H9 (cell line): ENCODE data around the gene MAP1B. TPM values are rescaled to one million over a fixed set of nuclear protein-coding genes. Genes with fewer than 3 reads are reported as not detected.

Source experiments
- DNase-seq: peaks from one replicate; pipeline ENCODE4 v3.0.0-alpha.2; 2017
- H2AFZ ChIP-seq: one replicate; pipeline ENCODE4 v1.6.1; 2013; ENCODE audit warnings: mild to moderate bottlenecking, low read length, control low read depth, moderate library complexity
- H2AK5ac ChIP-seq: 2 replicates; pipeline ENCODE4 v1.6.1; 2013; ENCODE audit warnings: low read length, control low read depth, mixed read lengths; ENCODE audit not compliant: insufficient read length
- H2BK120ac ChIP-seq: one replicate; pipeline ENCODE4 v1.6.1; 2013; ENCODE audit warnings: low read depth, mild to moderate bottlenecking, low read length, control low read depth, inconsistent platforms; ENCODE audit not compliant: poor library complexity, severe bottlenecking
- H2BK12ac ChIP-seq: 2 replicates; pipeline ENCODE4 v1.6.1; 2013; ENCODE audit warnings: low read length, control low read depth, mixed read lengths, low read depth; ENCODE audit not compliant: insufficient read length
- H2BK15ac ChIP-seq: 2 replicates; pipeline ENCODE4 v1.6.1; 2013; ENCODE audit warnings: low read depth, low read length, control low read depth
- H2BK20ac ChIP-seq: one replicate; pipeline ENCODE4 v1.6.1; 2013; ENCODE audit warnings: low read depth, mild to moderate bottlenecking, low read length, control low read depth, inconsistent platforms; ENCODE audit not compliant: poor library complexity, severe bottlenecking
- H2BK5ac ChIP-seq: 2 replicates; pipeline ENCODE4 v1.6.1; 2013; ENCODE audit warnings: low read length, control low read depth, mixed read lengths; ENCODE audit not compliant: insufficient read length
- H3K14ac ChIP-seq: 2 replicates; pipeline ENCODE4 v1.6.1; 2013; ENCODE audit warnings: low read length, control low read depth; ENCODE audit not compliant: insufficient read depth
- H3K18ac ChIP-seq: 2 replicates; pipeline ENCODE4 v1.6.1; 2013; ENCODE audit warnings: low read depth, mild to moderate bottlenecking, mixed read lengths, low read length, control low read depth; ENCODE audit not compliant: insufficient read length
- H3K23ac ChIP-seq: 2 replicates; pipeline ENCODE4 v1.6.1; 2013; ENCODE audit warnings: low read length, control low read depth, mixed read lengths, low read depth; ENCODE audit not compliant: insufficient read length
- H3K23me2 ChIP-seq: 2 replicates; pipeline ENCODE4 v1.6.1; 2013; ENCODE audit warnings: low read depth, mild to moderate bottlenecking, mixed read lengths, low read length, control low read depth; ENCODE audit not compliant: insufficient read length, poor library complexity, severe bottlenecking
- H3K27ac ChIP-seq: 2 replicates; pipeline ENCODE4 v1.5.1; 2013; ENCODE audit warnings: low read length, control low read depth, mixed read lengths, low read depth; ENCODE audit not compliant: insufficient read length
- H3K27me3 ChIP-seq: 2 replicates; pipeline ENCODE4 v1.6.1; 2013; ENCODE audit warnings: low read length, control low read depth, inconsistent platforms; ENCODE audit not compliant: insufficient read depth
- H3K4ac ChIP-seq: 2 replicates; pipeline ENCODE4 v1.6.1; 2013; ENCODE audit warnings: low read depth, mild to moderate bottlenecking, control low read depth, inconsistent platforms, low read length, moderate library complexity
- H3K4me1 ChIP-seq: 2 replicates; pipeline ENCODE4 v1.6.1; 2013; ENCODE audit warnings: low read length, control low read depth, inconsistent platforms; ENCODE audit not compliant: insufficient read depth
- H3K4me2 ChIP-seq: 2 replicates; pipeline ENCODE4 v1.6.1; 2013; ENCODE audit warnings: low read length, control low read depth, mixed read lengths; ENCODE audit not compliant: insufficient read length, insufficient read depth
- H3K56ac ChIP-seq: 2 replicates; pipeline ENCODE4 v1.6.1; 2013; ENCODE audit warnings: low read depth, mild to moderate bottlenecking, mixed read lengths, low read length, control low read depth; ENCODE audit not compliant: insufficient read length
- H3K79me1 ChIP-seq: 2 replicates; pipeline ENCODE4 v1.6.1; 2013; ENCODE audit warnings: low read depth, mild to moderate bottlenecking, moderate library complexity, low read length, control low read depth, inconsistent platforms; ENCODE audit not compliant: insufficient read depth, poor library complexity, severe bottlenecking
- H3K79me2 ChIP-seq: 2 replicates; pipeline ENCODE4 v1.6.1; 2013; ENCODE audit warnings: low read length, control low read depth, inconsistent platforms; ENCODE audit not compliant: insufficient read depth
- H3K9ac ChIP-seq: 2 replicates; pipeline ENCODE4 v1.6.1; 2013; ENCODE audit warnings: low read length, control low read depth, mixed read lengths; ENCODE audit not compliant: insufficient read length; ENCODE audit errors: extremely low read depth
- H3K9me3 ChIP-seq: one replicate; pipeline ENCODE4 v1.6.1; 2013; ENCODE audit warnings: low read depth, low read length, inconsistent platforms; ENCODE audit not compliant: control insufficient read depth
- H3T11ph ChIP-seq: one replicate; pipeline ENCODE4 v1.6.1; 2013; ENCODE audit warnings: mild to moderate bottlenecking, low read length, control low read depth, inconsistent platforms
- H4K20me1 ChIP-seq: one replicate; pipeline ENCODE4 v1.6.1; 2013; ENCODE audit not compliant: control insufficient read depth, insufficient read length, insufficient read depth
- H4K5ac ChIP-seq: 2 replicates; pipeline ENCODE4 v1.6.1; 2013; ENCODE audit warnings: low read depth, mild to moderate bottlenecking, mixed read lengths, low read length, control low read depth; ENCODE audit not compliant: insufficient read length
- H4K8ac ChIP-seq: replicated peaks from 2 replicates; pipeline ENCODE4 v1.6.1; 2013; ENCODE audit warnings: low read length, control low read depth, mixed read lengths, low read depth; ENCODE audit not compliant: insufficient read length
- H4K91ac ChIP-seq: 2 replicates; pipeline ENCODE4 v1.6.1; 2013; ENCODE audit warnings: low read depth, mild to moderate bottlenecking, moderate library complexity, mixed read lengths, low read length, control low read depth; ENCODE audit not compliant: insufficient read length
- H3K27ac Mint-ChIP-seq, 3 experiments: 2 replicates in 2 of 3; 3 replicates in 1 of 3; pipeline ENCODE4 v1.8.0; 2020 to 2021; ENCODE audit warnings: mixed read lengths in 3 of 3, mild to moderate bottlenecking in 1 of 3, moderate library complexity in 1 of 3
- H3K27me3 Mint-ChIP-seq: 2 replicates; pipeline ENCODE4 v1.8.0; 2021; ENCODE audit warnings: low read depth, mild to moderate bottlenecking, moderate library complexity, mixed read lengths
- H3K36me3 Mint-ChIP-seq, 3 experiments: 2 replicates in 2 of 3; 3 replicates in 1 of 3; pipeline ENCODE4 v1.8.0; 2020 to 2021; ENCODE audit warnings: low read depth in 3 of 3, mixed read lengths in 3 of 3; ENCODE audit not compliant: insufficient read depth in 1 of 3
- H3K4me1 Mint-ChIP-seq, 2 experiments: 2 replicates each; pipeline ENCODE4 v1.8.0; 2020; ENCODE audit warnings: mixed read lengths in 2 of 2
- H3K4me3 Mint-ChIP-seq, 2 experiments: 2 replicates in 1 of 2; 3 replicates in 1 of 2; pipeline ENCODE4 v1.8.0; 2020 to 2021; ENCODE audit warnings: mild to moderate bottlenecking in 2 of 2, mixed read lengths in 2 of 2, moderate library complexity in 1 of 2
- H3K9me3 Mint-ChIP-seq, 2 experiments: 2 replicates in 1 of 2; 3 replicates in 1 of 2; pipeline ENCODE4 v1.8.0; 2020; ENCODE audit warnings: mild to moderate bottlenecking in 2 of 2, mixed read lengths in 2 of 2, moderate library complexity in 1 of 2
- CTCF ChIP-seq: fragments of 200-600 bp; sonication (generic); conservative IDR thresholded peaks from 3 replicates; pipeline ENCODE4 v1.8.0; 2021; ENCODE audit warnings: antibody characterized with exemption, mild to moderate bottlenecking
- WGBS: extraction: QIAGEN DNeasy Blood & Tissue Kit; methylation state at CpG from one replicate; pipeline ENCODE4 v1.1.7; 2013; ENCODE audit warnings: missing lambda C conversion rate, low lambda C conversion rate, mixed read lengths; ENCODE audit not compliant: insufficient read length; ENCODE audit errors: extremely low coverage; 5-methylcytosine and 5-hydroxymethylcytosine counted together
- total RNA-seq: library from RNA; stranded (reverse); gene quantifications from 2 replicates; pipeline ENCODE4 v1.2.1, GENCODE V29; 2021

The MAP1B gene
- total RNA-seq, 1 experiment from 2014 or later = 67.5 TPM

- Histone ChIP-seq H3K23ac (no peak overlapping the region), H4K8ac (no peak overlapping the region), H3K18ac (no peak overlapping the region), H2BK20ac (no peak overlapping the region), H3K27me3 (no peaks in the 10 kb centered on the region), H2BK5ac (no peak overlapping the region), H3K4me2 (no peak overlapping the region), H2BK120ac (no peak overlapping the region), H4K5ac (no peak overlapping the region), H2BK12ac (no peak overlapping the region), H3K9ac (no peak overlapping the region), H3K14ac (no peak overlapping the region; the same call in 1 of the 2 replicates), H3K4ac (no peak overlapping the region), H2AFZ (no peak overlapping the region), H4K20me1 (no peaks in the 10 kb centered on the region), H3K4me1 (no peaks in the 10 kb centered on the region), H4K91ac (no peak overlapping the region), H3K27ac (no peak overlapping the region), H3K79me2 (no peaks in the 10 kb centered on the region), H3K23me2 (no peaks in the 10 kb centered on the region), H3K56ac (no peak overlapping the region), H3K79me1 (no peaks in the 10 kb centered on the region), H3K9me3 (no peaks in the 10 kb centered on the region), H3T11ph (no peak overlapping the region), H2BK15ac (no peak overlapping the region), H2AK5ac (no peak overlapping the region)
- no peak overlapping the region for H3K4me3 Mint-ChIP-seq
- H3K9me3 Mint-ChIP-seq = no peaks in the 10 kb centered on the region
- no peaks in the 10 kb centered on the region for H3K36me3 Mint-ChIP-seq
- no peak for TF ChIP-seq CTCF
- WGBS = no CpG with 5 or more reads among the region's 6 CpGs
- no peak overlapping the region for H3K27ac Mint-ChIP-seq
- no peaks in the 10 kb centered on the region; the same call in 1 of the 2 replicates for H3K27me3 Mint-ChIP-seq
- DNase-seq = no peak
- 0 out of 4 replicates have a peak, but pooled peaks cover 0 to 2% of the 10 kb centered on the region in 2 experiments for H3K4me1 Mint-ChIP-seq
Measured at GRCh38 chr5:72096602-72097188, 10.6 kb upstream of the MAP1B start.
